ENCODE results near the gene EDNRB.

EDNRB gene

DNA sequence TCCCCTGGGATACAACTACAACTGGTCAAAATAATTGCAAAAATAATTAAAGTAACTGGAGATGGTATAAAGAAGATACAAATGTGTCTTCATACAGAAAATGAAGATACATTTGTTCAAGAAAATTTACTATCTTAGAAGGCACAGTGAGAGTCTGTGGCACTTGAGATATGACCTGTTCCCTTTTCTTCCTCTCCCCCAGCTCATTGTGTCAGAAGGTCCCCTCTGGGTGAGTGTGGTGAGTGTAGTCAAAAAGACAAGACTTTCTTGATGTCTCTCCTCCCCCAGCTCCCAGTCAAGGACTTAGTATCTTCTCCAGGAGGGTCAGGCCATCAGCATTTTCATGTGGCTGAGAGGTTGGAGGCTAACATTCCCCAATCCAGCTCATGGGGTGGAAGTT lies 51.7 kb downstream of the EDNRB start:
- peak in 2 of 3 donors; percentile 33 to 66 for DNase-seq
- ChIA-PET POLR2A (interaction anchor here (0.6 kb wide), 1 partner anchor 18 kb away, joined by 3 read pairs; no protein-coding TSS in a partner anchor), CTCF (no interaction called here)
- Histone ChIP-seq H3K4me3 (ENCODE audit: control insufficient read depth in 1 of 7, extremely low read depth in 1 of 7, insufficient read depth in 4 of 7, low read depth in 2 of 7, low read length in 6 of 7) (no peak overlapping the region), H3K36me3 (ENCODE audit: control insufficient read depth in 4 of 4, insufficient read depth in 4 of 4, low read length in 3 of 4) (no peaks in the 10 kb centered on the region), H3K9me3 (ENCODE audit: control extremely low read depth in 1 of 5, control insufficient read depth in 4 of 5, insufficient read depth in 2 of 5, low read depth in 1 of 5, low read length in 4 of 5) (peaks cover 1 to 13% (median 9%) of the 10 kb centered on the region in 5 experiments), H3K27ac (ENCODE audit: insufficient read depth in 1 of 2, low read depth in 1 of 2, low read length in 2 of 2, poor library complexity in 1 of 2, severe bottlenecking in 2 of 2) (no peak overlapping the region), H3K27me3 (replicated peaks in 2 of 5; ENCODE audit: control insufficient read depth in 4 of 5, insufficient read depth in 5 of 5, low read length in 4 of 5) (no peaks in the 10 kb centered on the region), H3K4me1 (ENCODE audit: control extremely low read depth in 1 of 4, control insufficient read depth in 4 of 4, insufficient read depth in 4 of 4, low read length in 3 of 4) (peaks cover 2 to 11% (median 5%) of the 10 kb centered on the region in 4 experiments)

DNA sequence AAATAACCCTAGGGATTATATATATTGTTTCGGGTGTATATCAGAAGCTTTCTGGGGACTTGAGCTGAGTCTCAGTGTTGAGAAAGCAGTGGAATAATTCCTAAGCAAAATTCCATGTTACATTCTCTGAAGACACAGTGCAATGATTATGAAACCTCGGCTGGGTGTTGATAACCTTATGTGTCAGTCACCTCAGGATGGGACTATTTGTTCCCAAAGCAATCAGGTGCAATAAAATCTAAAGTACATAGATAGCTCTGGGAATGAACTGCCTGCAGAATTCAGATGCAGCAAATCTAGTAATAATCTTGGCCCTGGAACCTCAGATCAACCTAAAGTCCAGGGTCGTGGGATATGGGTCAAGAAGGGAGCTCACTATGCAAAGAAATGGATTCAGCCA lies 53.0 kb downstream of the EDNRB start:
- no peak overlapping the region for H3K27ac ChIP-seq (ENCODE audit: insufficient read depth in 1 of 2, low read depth in 1 of 2, low read length in 2 of 2, poor library complexity in 1 of 2, severe bottlenecking in 2 of 2)
- no peak overlapping the region for H3K4me3 ChIP-seq (ENCODE audit: control insufficient read depth in 1 of 7, extremely low read depth in 1 of 7, insufficient read depth in 4 of 7, low read depth in 2 of 7, low read length in 6 of 7)
- POLR2A ChIA-PET = no interaction called here
- no peak for DNase-seq
- CTCF ChIA-PET = no interaction called here
- H3K36me3 ChIP-seq (ENCODE audit: control insufficient read depth in 4 of 4, insufficient read depth in 4 of 4, low read length in 3 of 4) = no peaks in the 10 kb centered on the region
- H3K4me1 ChIP-seq (ENCODE audit: control extremely low read depth in 1 of 4, control insufficient read depth in 4 of 4, insufficient read depth in 4 of 4, low read length in 3 of 4) = peaks cover 5 to 20% (median 8%) of the 10 kb centered on the region in 4 experiments
- H3K27me3 ChIP-seq (replicated peaks in 2 of 5; ENCODE audit: control insufficient read depth in 4 of 5, insufficient read depth in 5 of 5, low read length in 4 of 5) = no peaks in the 10 kb centered on the region
- WGBS (ENCODE audit: insufficient coverage) = 100% methylated on average over 2 of the region's 3 CpGs
- H3K9me3 ChIP-seq (ENCODE audit: control extremely low read depth in 1 of 5, control insufficient read depth in 4 of 5, insufficient read depth in 2 of 5, low read depth in 1 of 5, low read length in 4 of 5) = peaks cover 1 to 13% (median 9%) of the 10 kb centered on the region in 5 experiments

DNA sequence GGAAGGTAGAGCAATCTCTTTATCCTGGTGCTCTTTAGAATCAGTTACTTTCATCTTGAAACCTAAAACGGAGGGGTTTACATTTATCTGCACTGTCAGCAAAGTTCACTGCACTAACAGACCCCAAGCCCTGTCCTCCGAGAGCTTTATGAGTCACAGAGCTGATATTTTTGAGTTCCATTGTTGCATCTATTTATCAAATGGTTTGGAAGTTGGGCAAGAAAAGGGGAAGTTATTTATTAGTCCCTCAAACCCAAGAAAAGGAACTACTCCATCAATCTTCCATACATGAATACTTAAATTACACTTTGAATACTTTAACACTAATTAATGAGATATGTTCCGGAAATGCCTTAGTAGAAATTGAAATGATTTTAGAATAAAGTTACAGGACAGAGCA lies 55.5 kb downstream of the EDNRB start:
- Histone ChIP-seq H3K9me3 (ENCODE audit: control extremely low read depth in 1 of 5, control insufficient read depth in 4 of 5, insufficient read depth in 2 of 5, low read depth in 1 of 5, low read length in 4 of 5) (peaks cover 1 to 10% (median 9%) of the 10 kb centered on the region in 5 experiments), H3K27me3 (replicated peaks in 2 of 5; ENCODE audit: control insufficient read depth in 4 of 5, insufficient read depth in 5 of 5, low read length in 4 of 5) (no peaks in the 10 kb centered on the region), H3K4me1 (ENCODE audit: control extremely low read depth in 1 of 4, control insufficient read depth in 4 of 4, insufficient read depth in 4 of 4, low read length in 3 of 4) (peaks cover 5 to 23% (median 8%) of the 10 kb centered on the region in 4 experiments), H3K27ac (ENCODE audit: insufficient read depth in 1 of 2, low read depth in 1 of 2, low read length in 2 of 2, poor library complexity in 1 of 2, severe bottlenecking in 2 of 2) (no peak overlapping the region), H3K36me3 (ENCODE audit: control insufficient read depth in 4 of 4, insufficient read depth in 4 of 4, low read length in 3 of 4) (no peaks in the 10 kb centered on the region), H3K4me3 (ENCODE audit: control insufficient read depth in 1 of 7, extremely low read depth in 1 of 7, insufficient read depth in 4 of 7, low read depth in 2 of 7, low read length in 6 of 7) (no peak overlapping the region)
- WGBS (ENCODE audit: insufficient coverage) = 0% methylated on average over 2 of the region's 3 CpGs
- ChIA-PET POLR2A (no interaction called here), CTCF (no interaction called here)
- peak; percentile 20 to 81 (median 76) for DNase-seq

DNA sequence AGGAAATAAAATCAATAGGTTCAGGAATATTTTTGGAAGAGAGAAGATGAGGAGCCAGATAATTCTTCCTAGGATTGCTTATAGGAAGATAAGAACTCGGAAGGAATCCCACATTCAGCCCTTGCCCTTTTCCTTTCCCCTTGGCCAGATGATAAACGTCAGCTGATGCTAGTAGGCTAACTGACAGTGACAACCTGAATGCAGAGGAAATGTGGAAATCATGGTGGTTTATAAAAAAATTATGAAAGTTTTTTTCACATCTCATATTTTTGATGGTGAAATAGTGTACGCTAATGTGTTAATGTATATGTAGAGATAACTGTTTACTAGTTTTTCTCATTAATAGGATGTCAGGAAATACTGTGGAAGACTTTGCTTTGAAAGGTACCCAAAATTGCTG lies 56.9 kb downstream of the EDNRB start:
- ChIA-PET CTCF (no interaction called here), POLR2A (no interaction called here)
- DNase-seq = peak; percentile 3 to 44 (median 42)

DNA sequence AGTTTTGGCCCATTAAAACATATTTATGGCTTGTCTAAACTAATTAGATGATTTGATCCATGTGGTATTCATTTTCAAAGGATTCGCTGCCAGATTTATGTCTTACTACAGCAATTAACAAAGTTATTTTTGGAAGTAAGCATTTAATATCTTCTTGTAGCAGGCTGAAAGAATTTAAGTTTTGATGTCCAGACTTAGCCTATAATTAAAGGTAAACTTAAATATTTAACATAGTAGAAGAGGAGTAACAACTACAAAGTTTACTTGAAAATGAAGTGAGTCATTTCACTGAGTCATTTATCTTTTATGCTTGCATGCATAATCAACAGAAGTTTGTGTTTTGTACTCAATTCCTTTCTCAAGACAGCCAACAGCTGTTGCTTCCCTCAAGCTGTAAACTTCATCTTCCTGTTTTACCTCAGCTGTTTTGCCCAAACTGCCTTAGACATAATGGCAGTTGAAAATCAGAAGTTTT lies 58.1 kb downstream of the EDNRB start:
- Histone ChIP-seq H3K4me3 (ENCODE audit: control insufficient read depth in 1 of 7, extremely low read depth in 1 of 7, insufficient read depth in 4 of 7, low read depth in 2 of 7, low read length in 6 of 7) (peak overlapping the region in 1 of 7 experiments; percentile 40), H3K9me3 (ENCODE audit: control extremely low read depth in 1 of 5, control insufficient read depth in 4 of 5, insufficient read depth in 2 of 5, low read depth in 1 of 5, low read length in 4 of 5) (no peaks in the 10 kb centered on the region), H3K36me3 (ENCODE audit: control insufficient read depth in 4 of 4, insufficient read depth in 4 of 4, low read length in 3 of 4) (no peaks in the 10 kb centered on the region), H3K4me1 (ENCODE audit: control extremely low read depth in 1 of 4, control insufficient read depth in 4 of 4, insufficient read depth in 4 of 4, low read length in 3 of 4) (peaks cover 5 to 23% (median 8%) of the 10 kb centered on the region in 4 experiments), H3K27ac (ENCODE audit: insufficient read depth in 1 of 2, low read depth in 1 of 2, low read length in 2 of 2, poor library complexity in 1 of 2, severe bottlenecking in 2 of 2) (no peak overlapping the region), H3K27me3 (replicated peaks in 2 of 5; ENCODE audit: control insufficient read depth in 4 of 5, insufficient read depth in 5 of 5, low read length in 4 of 5) (no peaks in the 10 kb centered on the region)
- ChIA-PET POLR2A (no interaction called here), CTCF (no interaction called here)
- peak; percentile 19 to 92 (median 85) for DNase-seq
- WGBS (ENCODE audit: insufficient coverage) = no CpG with 5 or more reads among the region's 1 CpG

More for the DNA sequence above, 56.9 kb downstream of the EDNRB start:
- Histone ChIP-seq H3K27me3 (replicated peaks in 2 of 5; ENCODE audit: control insufficient read depth in 4 of 5, insufficient read depth in 5 of 5, low read length in 4 of 5) (no peaks in the 10 kb centered on the region), H3K4me3 (ENCODE audit: control insufficient read depth in 1 of 7, extremely low read depth in 1 of 7, insufficient read depth in 4 of 7, low read depth in 2 of 7, low read length in 6 of 7) (no peak overlapping the region), H3K27ac (ENCODE audit: insufficient read depth in 1 of 2, low read depth in 1 of 2, low read length in 2 of 2, poor library complexity in 1 of 2, severe bottlenecking in 2 of 2) (no peak overlapping the region), H3K36me3 (ENCODE audit: control insufficient read depth in 4 of 4, insufficient read depth in 4 of 4, low read length in 3 of 4) (no peaks in the 10 kb centered on the region), H3K9me3 (ENCODE audit: control extremely low read depth in 1 of 5, control insufficient read depth in 4 of 5, insufficient read depth in 2 of 5, low read depth in 1 of 5, low read length in 4 of 5) (no peaks in the 10 kb centered on the region), H3K4me1 (ENCODE audit: control extremely low read depth in 1 of 4, control insufficient read depth in 4 of 4, insufficient read depth in 4 of 4, low read length in 3 of 4) (peaks cover 5 to 23% (median 8%) of the 10 kb centered on the region in 4 experiments)
- WGBS (ENCODE audit: insufficient coverage) = no CpG with 5 or more reads among the region's 3 CpGs

DNA sequence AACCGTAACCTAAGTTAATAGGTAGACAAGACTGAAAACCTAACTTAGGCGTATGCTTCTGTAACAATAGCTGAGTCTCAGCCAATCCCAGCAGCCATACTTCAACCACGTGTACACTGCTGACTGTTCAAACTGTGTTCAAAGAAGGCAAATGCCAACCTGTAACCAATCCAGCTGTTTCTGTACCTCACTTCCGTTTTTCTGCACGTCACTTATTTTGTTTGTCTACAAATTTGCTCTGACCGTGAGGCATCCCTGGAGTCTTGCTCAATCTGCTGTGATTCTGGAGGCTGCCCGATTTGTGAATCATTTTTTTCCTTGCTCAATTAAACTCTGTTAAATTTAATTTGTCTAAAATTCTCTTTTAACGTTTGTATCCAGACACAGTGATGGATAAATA lies 59.2 kb downstream of the EDNRB start:
- ChIA-PET CTCF (no interaction called here), POLR2A (no interaction called here)
- H3K4me3 ChIP-seq (ENCODE audit: control insufficient read depth in 1 of 7, extremely low read depth in 1 of 7, insufficient read depth in 4 of 7, low read depth in 2 of 7, low read length in 6 of 7) = no peak overlapping the region
- 97% methylated on average over 7 of the region's 8 CpGs for whole genome bisulfite sequencing (ENCODE audit: insufficient coverage)
- no peak overlapping the region for H3K27ac ChIP-seq (ENCODE audit: insufficient read depth in 1 of 2, low read depth in 1 of 2, low read length in 2 of 2, poor library complexity in 1 of 2, severe bottlenecking in 2 of 2)
- DNase-seq = no peak
- no peaks in the 10 kb centered on the region for H3K27me3 ChIP-seq (replicated peaks in 2 of 5; ENCODE audit: control insufficient read depth in 4 of 5, insufficient read depth in 5 of 5, low read length in 4 of 5)
- no peaks in the 10 kb centered on the region for H3K36me3 ChIP-seq (ENCODE audit: control insufficient read depth in 4 of 4, insufficient read depth in 4 of 4, low read length in 3 of 4)
- H3K4me1 ChIP-seq (ENCODE audit: control extremely low read depth in 1 of 4, control insufficient read depth in 4 of 4, insufficient read depth in 4 of 4, low read length in 3 of 4) = peaks cover 5 to 23% (median 8%) of the 10 kb centered on the region in 4 experiments
- no peaks in the 10 kb centered on the region for H3K9me3 ChIP-seq (ENCODE audit: control extremely low read depth in 1 of 5, control insufficient read depth in 4 of 5, insufficient read depth in 2 of 5, low read depth in 1 of 5, low read length in 4 of 5)

DNA sequence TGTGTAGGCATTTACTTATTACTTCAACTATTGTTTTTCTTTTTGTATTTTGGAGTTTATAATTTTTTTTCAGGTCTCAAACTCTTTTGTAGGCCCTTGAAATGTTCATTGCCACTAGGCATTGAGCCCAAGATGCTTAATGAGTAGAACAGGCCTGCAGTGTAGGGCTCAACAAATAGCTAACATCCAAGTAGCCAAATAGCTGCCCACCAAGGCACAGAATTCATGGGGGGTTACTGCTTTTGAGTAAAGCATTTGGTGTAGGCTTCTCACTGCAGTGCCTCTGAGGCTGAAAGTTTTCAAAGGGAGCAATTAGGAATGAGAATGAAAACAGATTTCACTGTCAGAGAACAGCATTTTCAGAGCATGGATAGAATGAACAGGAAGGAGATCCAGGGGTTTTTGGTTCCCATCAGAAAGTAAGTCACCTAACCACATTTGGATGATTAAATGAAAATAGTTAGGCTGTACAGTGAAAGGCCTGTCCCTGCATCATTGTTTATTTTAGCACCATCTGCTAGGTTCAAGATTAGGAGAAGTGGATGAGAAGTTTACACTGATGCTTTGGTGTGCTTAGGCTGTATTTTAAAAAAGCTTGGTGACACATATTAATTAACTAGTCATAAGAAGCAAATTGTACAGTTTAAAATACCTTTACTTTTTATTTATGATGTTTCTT lies 61.0 kb downstream of the EDNRB start:
- peak in 2 of 3 donors; percentile 5 to 24 for DNase-seq
- Histone ChIP-seq H3K4me3 (ENCODE audit: control insufficient read depth in 1 of 7, extremely low read depth in 1 of 7, insufficient read depth in 4 of 7, low read depth in 2 of 7, low read length in 6 of 7) (no peak overlapping the region), H3K9me3 (ENCODE audit: control extremely low read depth in 1 of 5, control insufficient read depth in 4 of 5, insufficient read depth in 2 of 5, low read depth in 1 of 5, low read length in 4 of 5) (no peaks in the 10 kb centered on the region), H3K27ac (ENCODE audit: insufficient read depth in 1 of 2, low read depth in 1 of 2, low read length in 2 of 2, poor library complexity in 1 of 2, severe bottlenecking in 2 of 2) (no peak overlapping the region), H3K27me3 (replicated peaks in 2 of 5; ENCODE audit: control insufficient read depth in 4 of 5, insufficient read depth in 5 of 5, low read length in 4 of 5) (no peaks in the 10 kb centered on the region), H3K36me3 (ENCODE audit: control insufficient read depth in 4 of 4, insufficient read depth in 4 of 4, low read length in 3 of 4) (no peaks in the 10 kb centered on the region), H3K4me1 (ENCODE audit: control extremely low read depth in 1 of 4, control insufficient read depth in 4 of 4, insufficient read depth in 4 of 4, low read length in 3 of 4) (peaks cover 0 to 12% (median 5%) of the 10 kb centered on the region in 4 experiments)
- POLR2A ChIA-PET = no interaction called here
- CTCF ChIA-PET = interaction anchor here (1.0 to 1.1 kb wide), 2 partner anchors 17 to 21 kb away, joined by 3 to 4 read pairs; no protein-coding TSS in a partner anchor

Measured in common myeloid progenitor, CD34-positive (primary cell).